HG03025 (cell line): Measurements from ENCODE around the gene FEN1.

Experiments used
- ATAC-seq: cut with Tn5 transposase; IDR thresholded peaks from one replicate; pipeline ENCODE4 v1.9.1; 2021; ENCODE audit warnings: mild to moderate bottlenecking, moderate library complexity; ENCODE audit not compliant: unreplicated experiment, low FRiP score

FEN1 gene

GRCh38 chr11:61756452-61757212, 36.1 kb upstream of the FEN1 start:
- ATAC-seq, result no peak

- no peak for ATAC-seq
These were observed 35.4 kb upstream of the FEN1 start for GRCh38 chr11:61757213-61757862.

GRCh38 chr11:61760946-61761345, 31.8 kb upstream of the FEN1 start:
- ATAC-seq, result no peak

- no peak for ATAC-seq
These were observed 31.1 kb upstream of the FEN1 start for GRCh38 chr11:61761440-61762222.

- ATAC-seq, result no peak
These were observed 30.5 kb upstream of the FEN1 start for GRCh38 chr11:61762223-61762615.

- no peak for ATAC-seq
These were observed 29.9 kb upstream of the FEN1 start for GRCh38 chr11:61762798-61763197.

DNA sequence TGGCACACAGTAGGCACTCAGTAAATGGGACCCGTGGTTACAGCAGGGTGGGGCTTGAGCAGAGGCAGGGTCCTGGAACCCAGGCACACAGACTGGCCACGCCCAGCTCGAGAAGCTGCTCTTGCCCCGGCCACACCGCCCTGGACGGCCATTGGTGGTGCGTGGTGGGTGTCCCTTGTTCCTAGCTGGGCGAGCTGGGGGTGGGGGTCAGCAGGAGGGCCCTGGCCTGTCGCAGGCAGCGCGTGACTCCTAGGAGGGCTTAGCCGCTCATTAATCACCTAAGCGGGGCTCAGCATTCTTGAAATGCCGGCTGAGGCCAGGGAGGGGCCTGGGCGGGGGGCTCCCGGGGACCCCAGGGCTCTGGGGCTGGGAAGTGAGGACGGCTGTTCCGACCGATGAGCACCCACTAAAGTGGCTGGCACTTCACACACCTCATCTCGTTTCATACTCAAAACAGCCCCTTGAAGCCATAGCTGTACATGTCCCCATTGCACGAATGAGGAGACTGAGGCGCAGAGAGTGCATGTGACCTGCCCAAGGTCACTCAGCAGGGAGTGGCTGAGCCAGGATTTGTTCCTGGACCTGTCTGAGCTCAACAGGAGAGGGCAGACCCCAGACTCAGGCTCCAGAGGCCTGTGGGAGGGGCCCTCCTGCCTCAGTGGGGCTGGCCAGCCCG, 28.6 kb upstream of the FEN1 start:
- ATAC-seq, result no peak

GRCh38 chr11:61764606-61765260, 28.0 kb upstream of the FEN1 start:
- no peak for ATAC-seq

DNA sequence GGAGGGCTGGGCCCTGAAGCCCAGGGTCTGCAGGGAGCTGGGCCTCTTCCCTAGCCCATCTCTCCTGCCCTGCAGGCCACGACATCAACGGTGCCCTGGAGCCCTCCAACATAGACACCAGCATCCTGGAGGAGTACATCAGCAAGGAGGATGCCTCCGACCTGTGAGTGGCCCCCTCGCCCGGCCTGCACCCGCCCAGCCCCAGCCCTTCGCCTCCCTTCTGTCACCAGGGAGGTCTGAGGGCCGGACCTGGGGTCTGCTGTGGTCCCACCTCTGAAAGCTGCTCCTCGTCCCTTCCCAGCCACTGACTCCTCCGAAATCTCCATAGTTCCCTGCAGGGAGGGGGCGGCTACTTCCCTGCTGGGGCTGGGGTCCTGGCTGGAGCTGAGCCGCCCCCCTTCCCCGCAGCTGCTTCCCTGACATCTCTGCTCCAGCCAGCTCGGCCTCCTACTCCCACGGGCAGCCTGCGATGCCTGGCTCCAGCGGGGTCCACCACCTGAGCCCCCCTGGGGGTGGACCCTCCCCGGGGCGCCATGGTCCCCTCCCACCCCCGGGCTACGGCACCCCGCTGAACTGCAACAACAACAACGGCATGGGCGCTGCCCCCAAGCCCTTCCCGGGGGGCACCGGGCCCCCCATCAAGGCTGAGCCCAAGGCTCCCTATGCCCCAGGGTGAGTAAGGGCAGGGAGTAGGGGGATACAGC, 27.0 kb upstream of the FEN1 start:
- no peak for ATAC-seq

DNA sequence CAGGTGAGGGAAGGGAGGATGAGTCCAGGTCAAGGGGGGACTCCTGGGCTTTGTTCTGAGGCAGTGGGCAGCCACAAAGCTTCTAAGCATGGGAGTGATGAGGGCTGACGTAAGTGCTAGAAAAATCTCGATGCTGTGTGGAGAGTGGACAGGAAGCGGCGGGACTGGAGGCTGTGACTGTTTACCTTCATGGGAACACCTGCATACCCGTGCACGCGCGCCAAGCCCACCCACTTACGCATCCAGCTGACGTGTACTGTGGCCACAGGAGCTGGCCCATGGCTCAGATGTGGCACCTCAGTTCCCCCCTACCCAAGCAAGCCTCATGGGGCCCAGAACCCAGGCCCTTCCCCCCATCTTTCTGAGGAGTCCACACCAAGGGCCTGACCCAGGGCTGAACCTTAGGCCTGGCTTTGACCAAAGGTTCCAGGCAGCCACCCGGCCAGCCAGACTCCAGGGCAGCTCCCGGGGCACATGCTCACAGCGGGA, 26.3 kb upstream of the FEN1 start:
- no peak for ATAC-seq

DNA sequence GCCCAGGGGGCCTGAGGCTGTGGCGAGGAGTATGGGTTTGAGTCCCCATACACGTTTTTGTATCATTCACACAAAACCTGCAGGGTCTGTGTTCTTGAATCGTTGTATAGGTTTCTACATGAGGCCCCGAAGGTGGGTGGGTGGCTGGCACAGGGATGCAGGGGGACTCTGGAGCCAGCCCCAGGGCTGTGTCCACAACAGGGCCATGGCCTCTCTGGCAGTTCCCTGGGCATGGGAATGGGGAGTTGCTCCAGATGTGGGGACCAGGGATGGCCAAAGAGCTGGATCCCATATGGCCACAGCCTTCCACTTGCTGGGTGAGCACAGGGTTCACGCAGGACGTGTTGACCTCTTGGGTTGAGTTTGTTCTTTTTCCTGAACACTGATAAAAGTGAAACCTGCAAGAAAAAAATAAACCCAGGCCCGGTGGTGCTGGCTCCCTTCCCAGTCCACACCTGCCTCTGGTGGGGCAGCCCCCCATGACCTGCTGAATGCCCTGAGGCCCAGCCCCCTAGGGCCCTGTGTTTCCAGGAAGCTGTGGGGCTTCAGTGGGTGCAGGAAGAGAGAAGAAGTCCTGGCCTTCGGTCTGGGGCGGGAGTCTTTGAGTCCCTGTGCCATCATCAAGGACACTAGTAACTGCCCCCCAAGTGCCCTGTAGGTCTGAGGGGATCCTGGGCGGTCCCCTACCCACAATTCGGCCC, 24.2 kb upstream of the FEN1 start:
- no peak for ATAC-seq

GRCh38 chr11:61769169-61769920, 23.4 kb upstream of the FEN1 start:
- ATAC-seq, result no peak

DNA sequence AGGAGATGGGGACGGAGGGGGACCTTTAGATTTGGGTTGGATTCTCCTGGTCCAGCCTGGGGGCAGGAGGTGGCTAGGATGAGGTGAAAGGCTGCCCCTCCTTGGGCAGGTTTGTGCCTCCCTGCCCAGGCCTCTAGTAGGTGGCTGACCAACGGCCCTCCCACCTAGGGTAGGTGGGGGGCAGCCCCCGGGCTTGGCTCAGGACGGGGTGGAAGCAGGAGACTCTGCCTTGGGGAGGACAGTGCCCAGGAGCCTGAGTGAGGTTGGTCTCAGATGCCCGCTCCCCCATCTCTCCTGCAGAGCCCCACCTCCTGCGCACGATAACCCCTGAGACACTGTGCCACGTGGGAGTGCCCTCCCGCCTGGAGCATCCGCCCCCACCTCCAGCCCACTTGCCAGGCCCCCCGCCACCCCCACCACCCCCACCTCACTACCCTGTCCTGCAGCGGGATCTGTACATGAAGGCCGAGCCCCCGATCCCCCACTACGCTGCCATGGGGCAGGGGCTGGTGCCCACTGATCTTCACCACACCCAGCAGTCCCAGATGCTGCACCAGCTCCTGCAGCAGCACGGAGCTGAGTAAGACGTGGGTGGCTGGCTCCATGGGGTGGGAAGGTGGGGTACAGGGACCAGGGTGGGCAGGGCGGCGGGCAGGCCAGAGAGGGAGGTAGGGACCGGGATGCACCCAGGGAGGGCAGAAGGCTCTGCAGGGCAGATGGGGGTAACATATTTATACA, 22.6 kb upstream of the FEN1 start:
- ATAC-seq, result no peak

- no peak for ATAC-seq
These were observed 21.4 kb upstream of the FEN1 start for GRCh38 chr11:61771195-61771894.

- ATAC-seq, result no peak
These were observed 20.7 kb upstream of the FEN1 start for GRCh38 chr11:61771985-61772455.

- no peak for ATAC-seq
These were observed 19.4 kb upstream of the FEN1 start for GRCh38 chr11:61773356-61773755.

GRCh38 chr11:61773809-61774208, 18.9 kb upstream of the FEN1 start:
- ATAC-seq, result no peak
